Activated naive CD8-positive, alpha-beta T cell treated with anti-CD3 and anti-CD28 coated beads, Interleukin-2, amount 10 ng/mL, durations not matched to agents 7 days and 5 days (primary cell): ENCODE measurements around the gene LHPP. TPM values are rescaled to one million over a fixed set of nuclear protein-coding genes. Genes with fewer than 3 reads are reported as not detected.

ENCODE experiments used
- ATAC-seq: fragments of 150-1000 bp; cut with Tn5 transposase; one replicate; pipeline ENCODE4 v1.10.0; 2021; ENCODE audit warnings: low read depth, moderate library complexity
- POLR2A ChIA-PET: fragments of 350-600 bp; sonication (Branson Sonifier 250); formaldehyde crosslinking; loops from one replicate; lab custom pipeline; 2021; ENCODE audit warnings: antibody characterized with exemption; lab: Charles Lee
- DNase-seq: peaks from one replicate; pipeline ENCODE4 v3.0.0; 2021
- H3K27ac Mint-ChIP-seq: one replicate; pipeline ENCODE4 v1.8.0; 2022; ENCODE audit warnings: mild to moderate bottlenecking, mixed read lengths
- H3K27me3 Mint-ChIP-seq: one replicate; pipeline ENCODE4 v1.8.0; 2022; ENCODE audit warnings: mild to moderate bottlenecking, moderate library complexity, mixed read lengths
- H3K36me3 Mint-ChIP-seq: one replicate; pipeline ENCODE4 v1.8.0; 2021; ENCODE audit warnings: mild to moderate bottlenecking, mixed read lengths
- H3K4me1 Mint-ChIP-seq: one replicate; pipeline ENCODE4 v1.8.0; 2021; ENCODE audit warnings: mixed read lengths
- H3K4me3 Mint-ChIP-seq: one replicate; pipeline ENCODE4 v1.8.0; 2022; ENCODE audit warnings: mild to moderate bottlenecking, moderate library complexity, mixed read lengths
- H3K9me3 Mint-ChIP-seq: one replicate; pipeline ENCODE4 v1.8.0; 2021; ENCODE audit warnings: mixed read lengths
- total RNA-seq, 2 experiments: library from RNA; stranded (reverse); gene quantifications; one replicate each; pipeline ENCODE4 v1.2.3, GENCODE V29; 2021

The LHPP gene
- total RNA-seq, 2 experiments from 2014 or later: 21.4 to 24.3 TPM

GRCh38 chr10:124588736-124589490 lies 127.3 kb downstream of the LHPP start:
- Mint-ChIP-seq H3K9me3 (peaks cover 1% of the 10 kb centered on the region), H3K27ac (no peak overlapping the region), H3K36me3 (no peaks in the 10 kb centered on the region), H3K27me3 (peaks cover 2% of the 10 kb centered on the region), H3K4me1 (no peaks in the 10 kb centered on the region), H3K4me3 (no peak overlapping the region)
- DNase-seq: no peak
- POLR2A ChIA-PET: no interaction called here
- no peak for ATAC-seq

DNA sequence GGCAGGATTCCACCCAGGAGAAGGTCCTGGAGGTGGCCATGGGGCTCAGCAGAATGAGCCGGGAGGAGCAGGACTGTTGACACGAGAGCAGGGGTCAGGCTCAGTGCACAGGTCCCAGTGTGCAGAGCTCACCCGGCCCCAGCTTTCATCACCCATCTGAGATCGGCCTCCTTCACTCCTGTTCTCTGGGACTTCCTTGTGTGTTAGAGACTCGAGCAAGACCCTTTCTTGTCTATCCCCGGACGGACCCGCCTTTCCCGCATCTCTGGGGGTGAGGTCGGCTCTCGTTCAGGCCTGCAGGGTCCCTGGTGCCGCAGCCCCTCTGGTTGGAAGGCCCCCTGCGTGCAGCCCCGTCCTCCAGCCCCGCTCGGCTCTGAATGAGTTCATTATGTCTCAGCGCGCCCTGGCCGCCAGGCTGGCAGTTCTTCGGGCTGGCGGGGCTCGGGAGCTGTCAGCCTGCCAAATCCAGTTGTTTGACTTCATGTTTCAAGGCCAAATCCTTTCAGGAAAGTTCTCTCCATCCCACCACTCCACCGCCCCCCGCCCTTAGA lies 127.9 kb downstream of the LHPP start:
- Mint-ChIP-seq H3K4me1 (no peaks in the 10 kb centered on the region), H3K27me3 (no peaks in the 10 kb centered on the region), H3K4me3 (no peak overlapping the region), H3K36me3 (no peaks in the 10 kb centered on the region), H3K27ac (no peak overlapping the region), H3K9me3 (peaks cover 1% of the 10 kb centered on the region)
- POLR2A ChIA-PET: no interaction called here
- ATAC-seq: no peak
- no peak for DNase-seq

GRCh38 chr10:124590216-124591122 lies 128.8 kb downstream of the LHPP start:
- H3K27ac Mint-ChIP-seq: no peak overlapping the region
- peaks cover 1% of the 10 kb centered on the region for H3K9me3 Mint-ChIP-seq
- no peak for ATAC-seq
- H3K4me3 Mint-ChIP-seq: no peak overlapping the region
- H3K36me3 Mint-ChIP-seq: no peaks in the 10 kb centered on the region
- DNase-seq: no peak
- POLR2A ChIA-PET: no interaction called here
- H3K27me3 Mint-ChIP-seq: no peaks in the 10 kb centered on the region
- no peaks in the 10 kb centered on the region for H3K4me1 Mint-ChIP-seq

DNA sequence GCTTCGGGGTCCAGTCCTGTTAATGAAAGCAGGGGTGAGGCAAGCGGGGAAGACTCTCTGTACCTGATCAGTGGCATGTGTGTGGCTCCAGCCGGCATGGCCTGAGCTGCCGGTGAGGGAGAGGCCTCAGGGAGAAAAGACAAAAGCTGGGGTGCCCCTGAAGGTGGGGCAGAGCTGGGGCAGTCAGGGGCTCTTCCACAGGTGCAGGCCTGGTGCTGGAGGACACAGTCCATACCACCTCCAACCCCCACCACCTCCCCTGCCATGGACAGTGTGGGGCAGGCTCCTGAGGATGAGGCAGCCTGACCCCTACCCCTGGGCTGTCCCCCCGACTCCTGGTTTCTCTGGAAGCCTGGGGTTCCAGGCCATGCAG lies 129.5 kb downstream of the LHPP start:
- H3K27ac Mint-ChIP-seq: no peak overlapping the region
- POLR2A ChIA-PET: no interaction called here
- H3K27me3 Mint-ChIP-seq: no peaks in the 10 kb centered on the region
- peaks cover 1% of the 10 kb centered on the region for H3K9me3 Mint-ChIP-seq
- no peaks in the 10 kb centered on the region for H3K36me3 Mint-ChIP-seq
- H3K4me3 Mint-ChIP-seq: no peak overlapping the region
- ATAC-seq: no peak
- no peak for DNase-seq
- no peaks in the 10 kb centered on the region for H3K4me1 Mint-ChIP-seq

DNA sequence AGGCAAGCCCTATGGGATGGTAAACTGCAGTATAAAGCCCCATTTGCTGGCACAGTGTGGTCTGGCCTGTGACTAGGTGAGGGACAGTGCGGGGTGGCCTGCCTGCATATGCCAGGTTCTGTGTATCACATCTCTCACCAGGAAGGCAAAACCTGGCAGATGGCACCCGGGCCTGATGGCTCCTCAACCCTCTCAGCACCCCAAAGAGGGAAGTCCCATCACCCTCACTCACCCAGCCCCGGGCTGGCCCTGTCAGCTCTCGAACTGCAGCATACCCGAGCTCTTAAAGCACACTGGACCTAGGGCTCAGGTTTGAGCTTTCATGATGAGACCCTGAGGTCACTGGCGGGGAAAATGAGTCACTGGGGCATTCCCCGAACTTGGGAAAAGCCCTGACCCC lies 130.5 kb downstream of the LHPP start:
- POLR2A ChIA-PET: no interaction called here
- Mint-ChIP-seq H3K36me3 (no peaks in the 10 kb centered on the region), H3K9me3 (peaks cover 1% of the 10 kb centered on the region), H3K4me1 (no peaks in the 10 kb centered on the region), H3K4me3 (no peak overlapping the region), H3K27ac (no peak overlapping the region), H3K27me3 (no peaks in the 10 kb centered on the region)
- ATAC-seq: no peak
- no peak for DNase-seq

DNA sequence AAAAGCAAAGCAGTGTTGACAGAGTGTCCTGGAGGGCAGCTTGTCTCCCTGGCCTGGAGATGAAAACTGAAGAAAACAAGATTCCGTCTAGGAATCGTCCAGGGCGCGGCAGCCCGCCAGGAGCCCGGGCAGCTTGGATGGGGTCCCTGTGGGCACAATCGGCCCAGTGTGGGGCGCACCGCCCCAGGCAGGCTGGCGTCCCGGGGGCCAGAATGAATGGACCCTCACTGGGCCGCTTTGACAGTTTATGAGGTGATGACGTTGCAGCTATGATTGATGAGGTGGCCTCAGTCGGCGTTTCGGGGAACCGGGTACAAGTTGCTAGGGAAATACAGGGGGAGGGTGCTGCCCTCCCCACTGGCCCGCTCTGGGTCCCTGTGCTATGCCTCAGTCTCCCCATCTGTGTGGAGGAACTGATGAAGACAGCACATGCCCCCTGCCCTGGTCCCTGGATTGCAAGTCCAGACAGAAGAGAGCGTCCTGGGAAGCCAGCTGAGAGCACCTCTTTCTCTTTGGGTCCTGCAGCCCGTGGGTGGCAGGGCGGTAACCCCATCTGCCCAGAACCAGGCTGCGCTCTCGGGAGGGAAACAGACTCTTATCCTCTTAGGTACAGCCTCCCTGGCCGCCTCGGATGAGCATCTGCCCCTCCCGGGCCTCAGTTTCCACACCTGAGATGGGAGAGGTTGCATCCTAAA lies 131.3 kb downstream of the LHPP start:
- H3K9me3 Mint-ChIP-seq: peaks cover 1% of the 10 kb centered on the region
- no peak overlapping the region for H3K27ac Mint-ChIP-seq
- no peak overlapping the region for H3K4me3 Mint-ChIP-seq
- H3K4me1 Mint-ChIP-seq: no peaks in the 10 kb centered on the region
- POLR2A ChIA-PET: no interaction called here
- no peaks in the 10 kb centered on the region for H3K27me3 Mint-ChIP-seq
- no peaks in the 10 kb centered on the region for H3K36me3 Mint-ChIP-seq
- no peak for DNase-seq
- no peak for ATAC-seq

- ATAC-seq: no peak
- no peaks in the 10 kb centered on the region for H3K36me3 Mint-ChIP-seq
- H3K27ac Mint-ChIP-seq: no peak overlapping the region
- POLR2A ChIA-PET: no interaction called here
- no peak overlapping the region for H3K4me3 Mint-ChIP-seq
- H3K4me1 Mint-ChIP-seq: no peaks in the 10 kb centered on the region
- no peaks in the 10 kb centered on the region for H3K27me3 Mint-ChIP-seq
- no peak for DNase-seq
- peaks cover 1% of the 10 kb centered on the region for H3K9me3 Mint-ChIP-seq
These were observed 131.9 kb downstream of the LHPP start for GRCh38 chr10:124593431-124593985.

GRCh38 chr10:124594240-124594639 lies 132.6 kb downstream of the LHPP start:
- no peak overlapping the region for H3K4me3 Mint-ChIP-seq
- no peaks in the 10 kb centered on the region for H3K4me1 Mint-ChIP-seq
- POLR2A ChIA-PET: interaction anchor here (0.7 kb wide), 1 partner anchor 11 kb away, joined by 3 read pairs; no protein-coding TSS in a partner anchor
- no peaks in the 10 kb centered on the region for H3K36me3 Mint-ChIP-seq
- DNase-seq (no peak), ATAC-seq (no peak)
- no peaks in the 10 kb centered on the region for H3K27me3 Mint-ChIP-seq
- no peak overlapping the region for H3K27ac Mint-ChIP-seq
- H3K9me3 Mint-ChIP-seq: peaks cover 1% of the 10 kb centered on the region

- POLR2A ChIA-PET: no interaction called here
- Mint-ChIP-seq H3K27ac (no peak overlapping the region), H3K9me3 (peaks cover 1% of the 10 kb centered on the region), H3K36me3 (no peaks in the 10 kb centered on the region), H3K4me3 (no peak overlapping the region), H3K27me3 (no peaks in the 10 kb centered on the region), H3K4me1 (no peaks in the 10 kb centered on the region)
- DNase-seq (no peak), ATAC-seq (no peak)
These were observed 133.7 kb downstream of the LHPP start for GRCh38 chr10:124595143-124595883.

GRCh38 chr10:124596116-124596785 lies 134.6 kb downstream of the LHPP start:
- POLR2A ChIA-PET: no interaction called here
- Mint-ChIP-seq H3K27ac (no peak overlapping the region), H3K4me1 (no peaks in the 10 kb centered on the region), H3K4me3 (no peak overlapping the region), H3K36me3 (no peaks in the 10 kb centered on the region), H3K27me3 (no peaks in the 10 kb centered on the region), H3K9me3 (no peaks in the 10 kb centered on the region)
- DNase-seq (no peak), ATAC-seq (no peak)

- Mint-ChIP-seq H3K4me1 (no peaks in the 10 kb centered on the region), H3K27me3 (no peaks in the 10 kb centered on the region), H3K36me3 (no peaks in the 10 kb centered on the region), H3K27ac (no peak overlapping the region), H3K4me3 (no peak overlapping the region), H3K9me3 (no peaks in the 10 kb centered on the region)
- POLR2A ChIA-PET: no interaction called here
- no peak for DNase-seq
- ATAC-seq: no peak
These were observed 135.6 kb downstream of the LHPP start for GRCh38 chr10:124596962-124597845.
